OCI-LY7 (cell line): Measurements from ENCODE around the gene DZIP1. TPM values are rescaled to one million over a fixed set of nuclear protein-coding genes. Genes with fewer than 3 reads are reported as not detected.

Experiments
- BruUV-seq: library from RNA; stranded (reverse); fragments of 400-500 nt; replicated peaks from 2 replicates; lab custom pipeline; 2021; lab: Mats Ljungman, UMichigan
- CTCF ChIA-PET: fragments of 300-600 bp; sonication (Branson Sonifier 250); formaldehyde crosslinking; loops from one replicate; lab custom pipeline; 2022; ENCODE audit warnings: antibody characterized with exemption; ENCODE audit not compliant: unreplicated experiment; lab: Charles Lee
- POLR2A ChIA-PET: fragments of 300-600 bp; sonication (Branson Sonifier 250); formaldehyde crosslinking; loops from one replicate; lab custom pipeline; 2022; ENCODE audit warnings: antibody characterized with exemption; lab: Charles Lee
- DNase-seq: peaks from one replicate; pipeline ENCODE4 v3.0.0-alpha.2; 2015; ENCODE audit warnings: low spot score
- H2AFZ ChIP-seq: fragments of 200-600 bp; sonication (generic), shearing (Covaris generic); 2 replicates; pipeline ENCODE4 v1.6.1; 2014; ENCODE audit warnings: mild to moderate bottlenecking, antibody characterized with exemption, low read length, moderate library complexity
- H3K27ac ChIP-seq: fragments of 200-600 bp; sonication (generic); 2 replicates; pipeline ENCODE4 v1.5.1; 2014; ENCODE audit warnings: mixed run types, low read depth, mild to moderate bottlenecking, moderate library complexity, low read length, inconsistent platforms; ENCODE audit not compliant: poor library complexity, severe bottlenecking
- H3K36me3 ChIP-seq: fragments of 200-600 bp; sonication (generic); 2 replicates; pipeline ENCODE4 v1.6.1; 2014; ENCODE audit warnings: mild to moderate bottlenecking, antibody characterized with exemption, low read length, moderate library complexity, mixed read lengths; ENCODE audit not compliant: insufficient read depth
- H3K4me1 ChIP-seq: fragments of 200-600 bp; sonication (generic); 2 replicates; pipeline ENCODE4 v1.5.1; 2014; ENCODE audit warnings: mild to moderate bottlenecking, low read length; ENCODE audit not compliant: insufficient read depth, poor library complexity, severe bottlenecking
- H3K4me2 ChIP-seq: fragments of 200-600 bp; sonication (generic); 2 replicates; pipeline ENCODE4 v1.6.1; 2014; ENCODE audit warnings: mild to moderate bottlenecking, low read length
- H3K4me3 ChIP-seq: fragments of 200-600 bp; sonication (generic); 2 replicates; pipeline ENCODE4 v1.5.1; 2014; ENCODE audit warnings: mild to moderate bottlenecking, low read depth, low read length; ENCODE audit not compliant: poor library complexity, severe bottlenecking
- H3K79me2 ChIP-seq: fragments of 200-600 bp; sonication (generic); 2 replicates; pipeline ENCODE4 v1.6.1; 2016; ENCODE audit warnings: low read depth, mild to moderate bottlenecking, low read length, moderate library complexity, mixed read lengths; ENCODE audit not compliant: insufficient read depth
- H3K9me2 ChIP-seq: fragments of 200-600 bp; sonication (generic); 2 replicates; pipeline ENCODE4 v1.6.1; 2016; ENCODE audit warnings: mild to moderate bottlenecking, low read length, mixed read lengths; ENCODE audit not compliant: insufficient read depth
- H3K9me3 ChIP-seq: fragments of 200-600 bp; sonication (generic); 2 replicates; pipeline ENCODE4 v1.6.1; 2014; ENCODE audit warnings: mild to moderate bottlenecking, mixed run types, low read length, mixed read lengths
- H4K20me1 ChIP-seq: fragments of 200-600 bp; sonication (generic); 2 replicates; pipeline ENCODE4 v1.6.1; 2014; ENCODE audit warnings: mild to moderate bottlenecking, antibody characterized with exemption, low read length, moderate library complexity, mixed read lengths; ENCODE audit not compliant: insufficient read depth
- CTCF ChIP-seq: fragments of 200-600 bp; sonication (generic); conservative IDR thresholded peaks from 2 replicates; pipeline ENCODE4 v1.5.1; 2014; ENCODE audit warnings: mild to moderate bottlenecking, antibody characterized with exemption, low read length, moderate library complexity, mixed read lengths
- EZH2phosphoT487 ChIP-seq: fragments of 200-600 bp; sonication (generic); IDR thresholded peaks from 2 replicates; pipeline ENCODE4 v1.6.1; 2018; ENCODE audit warnings: low read depth, borderline replicate concordance, mild to moderate bottlenecking, mixed run types, antibody characterized with exemption, low read length, moderate library complexity, mixed read lengths
- intact Hi-C: fragments of 100-400 bp; cut with micrococcal nuclease; formaldehyde crosslinking; loops from one replicate; pipeline ENCODE4 v1.10.0; 2022; ENCODE audit not compliant: unreplicated experiment
- total RNA-seq, 2 experiments: library from RNA; depleted of rRNA in 1 of 2; stranded (reverse); fragments of >200 nt in 1 of 2; shearing (Covaris generic) in 1 of 2; gene quantifications; 2 replicates each; pipeline ENCODE4 v1.2.3, GENCODE V29; 2014 to 2022

The DZIP1 gene
- total RNA-seq, 2 experiments from 2014 or later: not detected

- H4K20me1 ChIP-seq: no peaks in the 10 kb centered on the region
- H3K9me2 ChIP-seq: no peaks in the 10 kb centered on the region
- POLR2A ChIA-PET: no interaction called here
- CTCF ChIA-PET: no interaction called here
- no peak overlapping the region for H3K27ac ChIP-seq
- no TSS peak for BruUV-seq
- no peaks in the 10 kb centered on the region for H3K79me2 ChIP-seq
- intact Hi-C loops: no loop called here
- H3K4me1 ChIP-seq: no peaks in the 10 kb centered on the region
- H3K4me3 ChIP-seq: no peak overlapping the region
- no peak overlapping the region for H3K4me2 ChIP-seq
- H2AFZ ChIP-seq: no peak overlapping the region
- H3K9me3 ChIP-seq: no peaks in the 10 kb centered on the region
- no peak for DNase-seq
- TF ChIP-seq EZH2phosphoT487 (no peak), CTCF (no peak)
- H3K36me3 ChIP-seq: no peaks in the 10 kb centered on the region
These were observed 16.0 kb downstream of the DZIP1 start for GRCh38 chr13:95628488-95628887.

GRCh38 chr13:95627590-95627989, 16.9 kb downstream of the DZIP1 start:
- TF ChIP-seq CTCF (no peak), EZH2phosphoT487 (no peak)
- no TSS peak for BruUV-seq
- intact Hi-C loops: no loop called here
- Histone ChIP-seq H3K4me2 (no peak overlapping the region), H3K9me2 (no peaks in the 10 kb centered on the region), H3K27ac (no peak overlapping the region), H3K4me3 (no peak overlapping the region), H3K36me3 (no peaks in the 10 kb centered on the region), H2AFZ (no peak overlapping the region), H3K4me1 (no peaks in the 10 kb centered on the region), H3K9me3 (no peaks in the 10 kb centered on the region), H3K79me2 (no peaks in the 10 kb centered on the region), H4K20me1 (no peaks in the 10 kb centered on the region)
- ChIA-PET POLR2A (no interaction called here), CTCF (no interaction called here)
- no peak for DNase-seq

GRCh38 chr13:95626768-95627167, 17.7 kb downstream of the DZIP1 start:
- Histone ChIP-seq H3K9me3 (no peaks in the 10 kb centered on the region), H3K4me3 (no peak overlapping the region), H3K4me2 (no peak overlapping the region), H3K36me3 (no peaks in the 10 kb centered on the region), H3K4me1 (no peaks in the 10 kb centered on the region), H3K79me2 (no peaks in the 10 kb centered on the region), H3K9me2 (no peaks in the 10 kb centered on the region), H3K27ac (no peak overlapping the region), H2AFZ (no peak overlapping the region), H4K20me1 (no peaks in the 10 kb centered on the region)
- ChIA-PET POLR2A (interaction anchor here (0.5 kb wide), 1 partner anchor 360 kb away, joined by 8 read pairs; no protein-coding TSS in a partner anchor), CTCF (no interaction called here)
- BruUV-seq: no TSS peak
- intact Hi-C loops: no loop called here
- DNase-seq: no peak
- TF ChIP-seq EZH2phosphoT487 (no peak), CTCF (no peak)
